ENCODE results near the gene SUDS3. TPM values are rescaled to one million over a fixed set of nuclear protein-coding genes. Genes with fewer than 3 reads are reported as not detected.

Gene SUDS3
- total and polyA plus RNA-seq, 10 of the 15 experiments (the other 5 are each of a cell fraction or from before 2014, with no cell fraction given), result 5.2 to 42.8 (median 21.7) TPM

DNA sequence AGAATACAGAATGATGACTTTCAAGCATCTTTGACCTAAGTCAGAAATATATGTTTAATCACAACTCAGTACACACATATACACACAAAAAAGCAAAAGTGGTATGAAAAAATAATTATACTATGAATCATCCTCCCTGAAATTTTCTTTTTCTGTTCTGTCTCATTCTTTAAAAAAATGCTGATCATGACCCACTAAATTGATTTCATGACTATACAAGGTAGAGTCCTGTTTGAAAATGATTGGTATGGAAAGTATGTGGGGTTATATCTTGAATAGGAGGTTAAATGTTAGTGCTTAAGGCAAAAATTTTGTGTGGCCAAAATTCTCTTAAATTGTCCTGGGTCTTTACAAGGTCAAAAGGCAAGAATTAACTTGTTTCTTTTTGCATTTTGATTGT lies 80.4 kb downstream of the SUDS3 start:
- CTCF ChIA-PET, result no interaction called here
- DNase-seq (ENCODE audit: low read depth, low spot score) (no peak), ATAC-seq (no peak), FAIRE-seq (no peak)
- BruUV-seq (replicated peaks), result no TSS peak
- POLR2A ChIA-PET, result no interaction called here
- Histone ChIP-seq H3K36me3 (ENCODE audit: control insufficient read depth in 2 of 2, insufficient read depth in 2 of 2, low read length in 1 of 2) (no peaks in the 10 kb centered on the region), H3K27me3 (replicated peaks in 1 of 2; ENCODE audit: control insufficient read depth in 2 of 2, insufficient read depth in 2 of 2, low read length in 1 of 2) (no peaks in the 10 kb centered on the region), H3K4me3 (no peak overlapping the region), H3K4me1 (ENCODE audit: control insufficient read depth, insufficient read depth, low read length) (no peaks in the 10 kb centered on the region), H3K9me3 (replicated peaks; ENCODE audit: control insufficient read depth, insufficient read depth, low read length) (no peaks in the 10 kb centered on the region), H3K4me2 (ENCODE audit: control insufficient read depth, insufficient read depth) (no peak overlapping the region), H2AFZ (ENCODE audit: control insufficient read depth, low read depth, low read length) (no peak overlapping the region), H4K20me1 (ENCODE audit: control insufficient read depth, insufficient read depth) (no peaks in the 10 kb centered on the region), H3K9ac (ENCODE audit: control insufficient read depth, insufficient read depth, low read length) (no peak overlapping the region), H3K79me2 (ENCODE audit: control insufficient read depth, insufficient read depth, low read length) (no peaks in the 10 kb centered on the region), H3K27ac (ENCODE audit: control insufficient read depth, insufficient read depth) (no peak overlapping the region)
- TF ChIP-seq RBBP5 (conservative IDR thresholded peaks at IDR 0.05) (no peak), FOXM1 (IDR thresholded peaks at IDR 0.05; ENCODE audit: low read depth, low read length) (no peak), ATF3 (IDR thresholded peaks at IDR 0.05; ENCODE audit: borderline replicate concordance, extremely low read depth, low read depth, low read length) (no peak)
- in situ Hi-C loops (cut with MboI) (no loop called here), intact Hi-C loops (cut with micrococcal nuclease; ENCODE audit: unreplicated experiment) (no loop called here)
- RAD21 ChIA-PET (ENCODE audit: unreplicated experiment), result no interaction called here
- SMC1A ChIA-PET (ENCODE audit: uncharacterized antibody, unreplicated experiment), result no interaction called here

DNA sequence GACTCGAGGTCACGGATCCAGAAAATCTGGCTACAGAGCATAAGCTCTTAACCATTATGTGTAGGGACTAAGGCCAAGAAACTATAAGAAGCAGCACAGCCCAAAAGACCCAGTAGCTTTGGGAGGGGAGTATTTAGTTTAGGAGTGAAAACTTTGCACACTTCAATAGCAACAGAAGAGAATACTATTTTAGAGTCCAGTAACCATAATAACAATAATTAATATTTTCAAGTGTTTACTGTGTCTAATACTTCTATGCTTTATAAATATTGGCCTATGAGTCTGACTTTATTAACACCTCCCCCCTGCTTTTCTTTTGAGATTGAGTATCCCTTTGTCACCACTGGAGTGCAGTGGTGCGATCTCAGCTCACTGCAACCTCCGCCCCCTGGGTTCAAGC lies 82.8 kb downstream of the SUDS3 start:
- ChIA-PET SMC1A (ENCODE audit: uncharacterized antibody, unreplicated experiment) (no interaction called here), RAD21 (ENCODE audit: unreplicated experiment) (no interaction called here)
- TF ChIP-seq CBX5 (IDR thresholded peaks at IDR 0.05; ENCODE audit: low read depth), result no peak
- TF ChIP-seq, protein P1, sequence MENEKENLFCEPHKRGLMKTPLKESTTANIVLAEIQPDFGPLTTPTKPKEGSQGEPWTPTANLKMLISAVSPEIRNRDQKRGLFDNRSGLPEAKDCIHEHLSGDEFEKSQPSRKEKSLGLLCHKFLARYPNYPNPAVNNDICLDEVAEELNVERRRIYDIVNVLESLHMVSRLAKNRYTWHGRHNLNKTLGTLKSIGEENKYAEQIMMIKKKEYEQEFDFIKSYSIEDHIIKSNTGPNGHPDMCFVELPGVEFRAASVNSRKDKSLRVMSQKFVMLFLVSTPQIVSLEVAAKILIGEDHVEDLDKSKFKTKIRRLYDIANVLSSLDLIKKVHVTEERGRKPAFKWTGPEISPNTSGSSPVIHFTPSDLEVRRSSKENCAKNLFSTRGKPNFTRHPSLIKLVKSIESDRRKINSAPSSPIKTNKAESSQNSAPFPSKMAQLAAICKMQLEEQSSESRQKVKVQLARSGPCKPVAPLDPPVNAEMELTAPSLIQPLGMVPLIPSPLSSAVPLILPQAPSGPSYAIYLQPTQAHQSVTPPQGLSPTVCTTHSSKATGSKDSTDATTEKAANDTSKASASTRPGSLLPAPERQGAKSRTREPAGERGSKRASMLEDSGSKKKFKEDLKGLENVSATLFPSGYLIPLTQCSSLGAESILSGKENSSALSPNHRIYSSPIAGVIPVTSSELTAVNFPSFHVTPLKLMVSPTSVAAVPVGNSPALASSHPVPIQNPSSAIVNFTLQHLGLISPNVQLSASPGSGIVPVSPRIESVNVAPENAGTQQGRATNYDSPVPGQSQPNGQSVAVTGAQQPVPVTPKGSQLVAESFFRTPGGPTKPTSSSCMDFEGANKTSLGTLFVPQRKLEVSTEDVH (IDR thresholded peaks at IDR 0.05; ENCODE audit: low read depth, partially characterized antibody), result no peak
- no peak for TF ChIP-seq TAF1 (IDR thresholded peaks at IDR 0.05; ENCODE audit: borderline replicate concordance, low read depth, low read length)
- no peak for TF ChIP-seq TCF7 (IDR thresholded peaks at IDR 0.05; ENCODE audit: borderline replicate concordance)
- no peak for TF ChIP-seq RAD51 (IDR thresholded peaks at IDR 0.05)
- TF ChIP-seq IRF4 (IDR thresholded peaks at IDR 0.05; ENCODE audit: low read depth, low read length), result no peak
- TF ChIP-seq SIX5 (IDR thresholded peaks at IDR 0.05; ENCODE audit: low read depth, low read length, severe bottlenecking), result no peak
- TF ChIP-seq SREBF2 (IDR thresholded peaks at IDR 0.05; ENCODE audit: low read length), result no peak
- no peak for TF ChIP-seq E2F4 (IDR thresholded peaks at IDR 0.05; ENCODE audit: low read depth, low read length)

More for the DNA sequence above, 82.8 kb downstream of the SUDS3 start:
- ATAC-seq (no peak), FAIRE-seq (no peak), DNase-seq (ENCODE audit: low read depth, low spot score) (no peak)
- no peak overlapping the region for H3K4me2 ChIP-seq (ENCODE audit: control insufficient read depth, insufficient read depth)
- in situ Hi-C loops (cut with MboI), result no loop called here
- no peaks in the 10 kb centered on the region for H3K9me3 ChIP-seq (replicated peaks; ENCODE audit: control insufficient read depth, insufficient read depth, low read length)
- H3K27ac ChIP-seq (ENCODE audit: control insufficient read depth, insufficient read depth), result no peak overlapping the region
- H3K4me1 ChIP-seq (ENCODE audit: control insufficient read depth, insufficient read depth, low read length), result no peaks in the 10 kb centered on the region
- BruUV-seq (replicated peaks), result no TSS peak
- WGBS (ENCODE audit: insufficient coverage, insufficient replicate concordance, low lambda C conversion rate, missing lambda C conversion rate), result 86% methylated on average over 4 of the region's 4 CpGs
- CTCF ChIA-PET, result no interaction called here
- H3K27me3 ChIP-seq (replicated peaks in 1 of 2; ENCODE audit: control insufficient read depth in 2 of 2, insufficient read depth in 2 of 2, low read length in 1 of 2), result no peaks in the 10 kb centered on the region
- intact Hi-C loops (cut with micrococcal nuclease; ENCODE audit: unreplicated experiment), result no loop called here
- no peaks in the 10 kb centered on the region for H4K20me1 ChIP-seq (ENCODE audit: control insufficient read depth, insufficient read depth)
- H3K79me2 ChIP-seq (ENCODE audit: control insufficient read depth, insufficient read depth, low read length), result no peaks in the 10 kb centered on the region
- no peak overlapping the region for H3K9ac ChIP-seq (ENCODE audit: control insufficient read depth, insufficient read depth, low read length)
- H3K4me3 ChIP-seq, result no peak overlapping the region
- no peaks in the 10 kb centered on the region for H3K36me3 ChIP-seq (ENCODE audit: control insufficient read depth in 2 of 2, insufficient read depth in 2 of 2, low read length in 1 of 2)
- no peak overlapping the region for H2AFZ ChIP-seq (ENCODE audit: control insufficient read depth, low read depth, low read length)
- POLR2A ChIA-PET, result no interaction called here
